Kidney (tissue), 14 donors: ENCODE data around the gene SLC7A14. TPM values are rescaled to one million over a fixed set of nuclear protein-coding genes. Genes with fewer than 3 reads are reported as not detected.

ENCODE experiments used
- DNase-seq, 5 donors: peaks; one replicate each; pipeline ENCODE4 v3.0.0-alpha.2; 2013 to 2020
- FAIRE-seq: peaks from 2 replicates; lab custom pipeline; 2012; peaks lifted over from hg19 to GRCh38; lab: Jason Lieb, UNC
- H3K27ac ChIP-seq, 2 donors: one replicate each; pipeline ENCODE4 v1.7.0; 2013; ENCODE audit warnings: low read depth in 2 of 2, low read length in 2 of 2, inconsistent platforms in 1 of 2
- H3K27me3 ChIP-seq: one replicate; pipeline ENCODE4 v1.7.1; 2013; ENCODE audit warnings: low read length, inconsistent platforms; ENCODE audit not compliant: control insufficient read depth, insufficient read depth
- H3K36me3 ChIP-seq, 3 donors: one replicate each; pipeline versions ENCODE4 v1.7.0 to v1.7.1; 2013; ENCODE audit warnings: low read length in 3 of 3, control low read depth in 1 of 3, inconsistent platforms in 1 of 3; ENCODE audit not compliant: insufficient read depth in 3 of 3, control insufficient read depth in 2 of 3
- H3K4me1 ChIP-seq, 3 donors: one replicate each; pipeline versions ENCODE4 v1.7.0 to v1.7.1; 2013; ENCODE audit warnings: low read length in 3 of 3, inconsistent platforms in 1 of 3, low read depth in 1 of 3; ENCODE audit not compliant: control insufficient read depth in 2 of 3, insufficient read depth in 2 of 3
- H3K4me3 ChIP-seq, 3 donors: one replicate each; pipeline versions ENCODE4 v1.7.0 to v1.8.1; 2013; ENCODE audit warnings: low read length in 3 of 3, control low read depth in 1 of 3, inconsistent platforms in 1 of 3
- H3K9ac ChIP-seq, 3 donors: one replicate each; pipeline versions ENCODE4 v1.7.0 to v1.7.1; 2013; ENCODE audit warnings: low read length in 3 of 3, control low read depth in 1 of 3, inconsistent platforms in 1 of 3
- H3K9me3 ChIP-seq, 3 donors: one replicate each; pipeline versions ENCODE4 v1.7.0 to v1.7.1; 2013; ENCODE audit warnings: low read length in 3 of 3, control low read depth in 1 of 3, inconsistent platforms in 1 of 3; ENCODE audit not compliant: control insufficient read depth in 2 of 3, insufficient read depth in 1 of 3
- CTCF ChIP-seq: IDR thresholded peaks from 3 replicates; pipeline ENCODE4 v1.5.1; 2012; ENCODE audit warnings: mild to moderate bottlenecking, moderate library complexity, borderline replicate concordance; ENCODE audit not compliant: insufficient read depth; ENCODE audit errors: extremely low read depth
- intact Hi-C: fragments of 100-400 bp; cut with DNase I; formaldehyde crosslinking; loops from one replicate; pipeline ENCODE4 v1.11.1; 2022
- polyA plus RNA-seq: library from polyadenylated mRNA; stranded (reverse); fragments of 350-450 nt; fragmentation: Illumina TruSeq; extraction: RNeasy Lipid Tissue Mini Kit (QIAGEN cat#74804); gene quantifications from one replicate; pipeline ENCODE4 v1.2.3, GENCODE V29; 2014; ENCODE audit warnings: low read depth, low replicate concordance; ENCODE audit not compliant: insufficient read depth
- total RNA-seq: library from RNA; stranded (reverse); fragmentation: NEBNext Ultra II Directional; extraction: Animal tissue kit (Norgen Biotek cat#: 25700); gene quantifications from one replicate; pipeline ENCODE4 v1.2.1, GENCODE V29; 2021
- donor health status: control.
- donor health status: control.
- donor health status: control.
- donor health status: control.
- donor health status: control.
- donor health status: DM: yes; HTN: yes; CAD: no.
- donor health status: Normal renal cell carcinoma (clear cell type).

SLC7A14 gene
- total and polyA plus RNA-seq, 2 donors from 2014 or later, result 0.04 TPM; not detected in 1

GRCh38 chr3:170589113-170589512 is 3.2 kb upstream of the SLC7A14 start:
- no peak for DNase-seq
- no peak for FAIRE-seq
- no peak overlapping the region for H3K27ac ChIP-seq
- H3K27me3 ChIP-seq, result peaks cover 3% of the 10 kb centered on the region
- no peaks in the 10 kb centered on the region for H3K36me3 ChIP-seq
- H3K9ac ChIP-seq, result no peak overlapping the region
- intact Hi-C loops, result no loop called here
- peaks cover 0 to 4% (median 0%) of the 10 kb centered on the region in 3 donors for H3K4me1 ChIP-seq
- H3K9me3 ChIP-seq, result no peaks in the 10 kb centered on the region
- no peak for TF ChIP-seq CTCF
- H3K4me3 ChIP-seq, result no peak overlapping the region

GRCh38 chr3:170585008-170585936 is 603 bp downstream of the SLC7A14 start:
- no peaks in the 10 kb centered on the region for H3K9me3 ChIP-seq
- H3K27ac ChIP-seq, result no peak overlapping the region
- no peak overlapping the region for H3K4me3 ChIP-seq
- H3K27me3 ChIP-seq, result peaks cover 5% of the 10 kb centered on the region
- FAIRE-seq, result no peak
- peak in 3 of 5 donors; percentile 9 to 71 (median 36) for DNase-seq
- intact Hi-C loops, result no loop called here
- no peak for TF ChIP-seq CTCF
- H3K36me3 ChIP-seq, result no peaks in the 10 kb centered on the region
- no peak overlapping the region for H3K9ac ChIP-seq
- peaks cover 0 to 4% (median 0%) of the 10 kb centered on the region in 3 donors for H3K4me1 ChIP-seq

GRCh38 chr3:170584585-170585007 is 1.3 kb downstream of the SLC7A14 start:
- intact Hi-C loops, result no loop called here

More at GRCh38 chr3:170584585-170585007, 1.3 kb downstream of the SLC7A14 start:
- Histone ChIP-seq H3K4me1 (peaks cover 0 to 4% (median 0%) of the 10 kb centered on the region in 3 donors), H3K4me3 (peak overlapping the region in 1 of 3 donors; percentile 9), H3K27ac (no peak overlapping the region), H3K36me3 (no peaks in the 10 kb centered on the region), H3K27me3 (peaks cover 5% of the 10 kb centered on the region), H3K9me3 (no peaks in the 10 kb centered on the region), H3K9ac (no peak overlapping the region)
- FAIRE-seq (no peak), DNase-seq (peak; percentile 84 to 94 (median 89))
- TF ChIP-seq CTCF, result no peak
